T-helper 22 cell (primary cell): ENCODE data around the gene MECP2.
A peak's percentile ranks its signal among the peaks of the same experiment; 100 is the strongest.

Experiments
- DNase-seq: peaks from one replicate; pipeline ENCODE4 v3.0.0-alpha.2; 2020; ENCODE audit warnings: low read depth

The MECP2 gene

DNA sequence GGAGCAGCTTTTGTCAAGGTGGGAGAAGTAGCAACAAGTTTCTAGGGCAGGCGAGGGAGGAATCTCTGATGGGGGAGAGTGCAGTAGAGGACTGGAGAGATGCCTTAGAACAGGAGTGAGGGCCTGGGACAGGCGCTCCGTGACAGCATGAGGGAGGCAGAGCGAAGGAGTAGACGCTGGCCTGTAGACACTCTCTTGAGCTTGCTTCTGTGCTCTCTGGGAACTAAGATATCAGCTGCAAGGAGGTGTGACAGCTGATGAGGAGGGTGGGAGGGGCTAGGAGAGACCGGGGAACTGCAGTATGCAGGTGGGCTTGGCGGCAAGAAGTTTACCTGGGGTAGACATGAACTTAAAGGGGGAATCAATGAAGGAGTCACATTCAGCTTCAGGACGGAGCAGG lies 35.7 kb downstream of the MECP2 start:
- DNase-seq, result no peak

GRCh38 chrX:154059729-154060245 lies 37.7 kb downstream of the MECP2 start:
- DNase-seq, result no peak

DNA sequence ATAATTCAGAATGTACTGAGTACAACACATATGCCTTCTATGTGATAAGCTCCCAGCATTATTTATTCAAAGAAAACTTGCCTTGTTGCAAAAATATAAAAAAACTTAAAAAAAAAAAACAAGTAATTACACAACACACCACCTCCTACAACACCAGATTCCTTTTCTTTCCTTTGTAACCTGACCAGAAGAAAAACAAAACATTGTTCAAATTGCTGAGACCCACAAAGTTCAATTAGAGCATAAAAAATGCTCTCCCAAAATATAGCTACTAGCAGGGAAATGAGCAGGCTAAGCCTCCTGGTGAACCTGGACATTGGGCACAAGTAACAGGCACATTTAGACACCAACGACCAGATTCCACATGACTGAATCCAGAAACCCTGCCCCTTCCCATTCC lies 38.3 kb downstream of the MECP2 start:
- DNase-seq, result no peak

DNA sequence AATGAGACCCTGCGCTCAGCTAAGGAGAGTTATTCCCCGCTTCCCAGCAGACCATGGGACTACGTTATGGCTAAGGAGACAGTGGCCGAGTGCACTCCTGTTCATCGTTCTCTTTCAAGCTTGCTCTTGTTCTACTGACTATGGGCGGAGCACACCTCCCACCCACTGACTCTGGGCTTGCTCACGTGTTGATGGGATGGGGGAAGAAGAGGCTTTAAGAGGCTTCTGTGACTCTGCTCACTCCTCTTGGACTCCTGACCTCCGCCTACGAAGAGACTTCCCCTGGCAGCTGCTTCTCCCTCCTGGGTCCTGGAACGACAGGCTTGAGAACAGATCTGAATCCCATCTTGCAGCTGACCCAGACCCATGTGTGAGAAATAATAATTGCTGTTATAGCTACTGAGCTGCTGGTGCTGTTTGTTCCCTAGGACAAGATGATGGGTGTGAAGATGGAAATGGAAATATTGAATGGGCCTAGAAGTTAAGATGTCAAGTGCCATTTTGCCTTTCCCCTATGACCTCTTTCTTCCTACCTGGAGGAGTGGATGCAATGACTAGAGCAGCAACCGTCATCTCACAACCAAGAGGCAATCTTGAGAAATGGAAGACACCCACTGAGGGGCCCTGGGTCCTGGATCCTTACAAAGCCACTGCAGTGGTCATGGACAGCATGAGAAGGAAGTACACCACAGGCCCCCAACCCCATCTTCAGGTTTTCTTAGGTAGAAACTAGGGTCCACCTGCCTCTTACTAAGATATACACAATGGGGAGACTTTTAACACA lies 39.1 kb downstream of the MECP2 start:
- DNase-seq, result no peak

- no peak for DNase-seq
These were observed 39.7 kb downstream of the MECP2 start for GRCh38 chrX:154057791-154058190.

- DNase-seq, result no peak
These were observed 40.7 kb downstream of the MECP2 start for GRCh38 chrX:154056770-154057241.

DNA sequence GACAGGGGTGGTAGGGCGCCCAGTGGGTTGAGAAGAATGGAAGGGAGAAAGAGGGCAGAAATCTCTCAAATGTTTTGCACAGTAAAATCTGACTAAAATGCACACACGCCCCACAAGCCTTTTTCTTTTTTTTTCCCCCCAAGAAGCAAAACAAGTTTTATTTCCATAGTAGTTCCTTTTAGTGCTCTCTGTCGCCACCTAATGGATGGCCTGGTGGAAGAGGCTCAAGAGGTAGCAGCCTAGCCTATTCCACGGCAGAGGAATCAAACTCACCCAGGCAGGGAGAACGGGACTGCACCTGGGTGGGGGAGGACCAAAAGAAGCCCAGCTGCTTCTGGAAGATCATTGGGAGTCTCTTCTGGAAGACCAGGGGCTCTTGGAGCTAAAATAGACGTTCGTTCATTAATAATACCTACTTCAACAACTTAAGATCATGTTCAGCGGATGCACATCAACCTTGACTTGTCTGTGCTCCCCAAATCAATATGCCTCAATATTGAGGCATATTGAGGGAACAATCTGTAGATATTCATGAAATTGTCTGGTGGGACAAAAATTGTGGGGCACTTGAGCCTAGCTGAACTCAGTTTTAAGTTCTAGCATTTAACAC lies 46.2 kb downstream of the MECP2 start:
- DNase-seq, result peak; percentile 25

DNA sequence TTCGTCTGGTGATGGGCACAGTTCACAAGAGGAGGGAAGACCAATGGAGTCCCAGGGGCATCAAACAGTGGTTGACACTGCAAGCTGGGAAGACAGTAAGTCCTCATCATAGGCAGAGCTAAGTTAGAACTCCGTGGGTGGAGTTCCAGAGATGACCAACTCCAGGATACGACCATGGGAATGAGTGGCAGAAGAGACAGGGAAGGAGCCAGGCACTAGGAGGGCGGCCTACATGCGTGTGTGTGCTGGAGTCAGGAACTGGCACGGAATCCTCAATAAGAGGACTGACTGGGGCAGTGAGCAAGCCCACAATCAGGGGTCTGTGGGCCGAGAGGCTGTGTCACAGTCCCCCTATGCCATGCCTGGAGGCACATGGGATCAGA lies 47.4 kb downstream of the MECP2 start:
- no peak for DNase-seq

DNA sequence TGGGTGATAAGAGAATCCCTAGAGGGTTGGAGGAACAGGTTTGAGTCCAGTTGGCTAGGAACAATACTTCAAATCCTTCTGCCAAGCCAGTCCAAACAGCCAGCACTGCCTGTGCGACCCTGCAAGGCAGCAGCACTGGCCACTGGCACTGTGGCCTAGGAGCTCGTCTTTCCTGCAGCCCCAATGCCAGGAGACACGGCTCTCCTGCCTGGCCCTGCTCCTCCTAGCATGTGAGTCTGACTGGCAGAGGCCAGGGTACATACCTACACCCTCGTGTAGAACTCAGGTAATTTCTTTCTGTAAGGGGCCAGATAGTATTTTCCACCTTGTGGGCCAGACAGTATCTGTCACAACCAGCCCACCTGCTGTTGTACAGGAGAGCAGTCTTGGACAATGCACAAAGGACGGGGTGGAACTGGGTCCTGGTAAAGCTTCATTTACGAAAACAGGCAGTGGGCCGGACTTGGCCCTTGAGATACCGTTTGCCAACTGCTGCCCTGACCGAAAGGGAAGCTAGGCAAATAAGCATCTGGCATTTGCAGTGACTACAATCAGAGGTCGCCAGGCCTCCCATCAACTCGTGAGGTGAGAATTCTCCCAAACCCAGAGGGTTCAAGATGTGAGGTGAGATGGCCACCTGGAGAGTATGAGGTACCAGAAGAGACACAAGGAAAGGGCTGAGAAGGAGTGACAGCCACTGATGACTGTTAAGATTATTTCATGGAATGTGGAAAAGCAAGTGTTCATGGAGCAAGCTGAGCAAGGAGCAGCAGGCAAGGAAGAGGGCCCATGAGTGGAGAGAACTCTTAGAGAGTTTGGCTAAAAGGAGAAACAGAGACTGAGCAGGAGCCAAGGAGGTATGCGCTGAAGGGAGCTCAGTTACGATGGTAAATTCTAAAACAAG lies 48.1 kb downstream of the MECP2 start:
- no peak for DNase-seq

GRCh38 chrX:154048398-154048797 lies 49.1 kb downstream of the MECP2 start:
- DNase-seq, result no peak

DNA sequence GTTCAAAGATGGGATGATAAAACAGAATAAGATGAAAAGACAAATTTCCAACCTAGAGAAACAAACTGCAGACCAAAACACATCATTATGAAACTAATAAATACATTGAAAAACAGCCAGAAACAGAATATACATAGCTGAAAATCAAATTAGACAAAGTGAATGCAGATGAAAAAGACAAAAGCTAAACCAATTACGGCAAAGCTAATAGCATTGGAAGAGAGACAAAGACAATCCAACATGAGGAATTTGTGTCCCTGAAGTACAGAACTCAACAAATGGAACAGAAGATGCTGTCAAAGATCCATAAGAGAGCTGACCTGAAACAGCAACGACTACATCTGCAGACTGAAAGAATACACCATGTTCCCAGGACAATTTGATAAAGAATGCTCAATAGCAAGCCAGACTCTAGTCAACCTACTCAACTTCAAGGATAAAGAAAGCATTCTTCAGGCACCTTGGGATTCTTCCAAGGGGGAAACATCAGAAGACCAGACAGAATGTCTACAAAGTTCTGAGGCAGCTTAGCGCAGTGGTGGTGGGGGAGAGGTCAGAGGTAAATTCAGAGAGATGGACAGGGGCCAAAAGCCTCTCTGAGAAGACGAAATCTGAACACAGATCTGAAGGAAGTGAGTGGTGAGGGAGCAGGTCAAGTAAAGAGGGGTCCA lies 50.4 kb downstream of the MECP2 start:
- DNase-seq, result no peak

DNA sequence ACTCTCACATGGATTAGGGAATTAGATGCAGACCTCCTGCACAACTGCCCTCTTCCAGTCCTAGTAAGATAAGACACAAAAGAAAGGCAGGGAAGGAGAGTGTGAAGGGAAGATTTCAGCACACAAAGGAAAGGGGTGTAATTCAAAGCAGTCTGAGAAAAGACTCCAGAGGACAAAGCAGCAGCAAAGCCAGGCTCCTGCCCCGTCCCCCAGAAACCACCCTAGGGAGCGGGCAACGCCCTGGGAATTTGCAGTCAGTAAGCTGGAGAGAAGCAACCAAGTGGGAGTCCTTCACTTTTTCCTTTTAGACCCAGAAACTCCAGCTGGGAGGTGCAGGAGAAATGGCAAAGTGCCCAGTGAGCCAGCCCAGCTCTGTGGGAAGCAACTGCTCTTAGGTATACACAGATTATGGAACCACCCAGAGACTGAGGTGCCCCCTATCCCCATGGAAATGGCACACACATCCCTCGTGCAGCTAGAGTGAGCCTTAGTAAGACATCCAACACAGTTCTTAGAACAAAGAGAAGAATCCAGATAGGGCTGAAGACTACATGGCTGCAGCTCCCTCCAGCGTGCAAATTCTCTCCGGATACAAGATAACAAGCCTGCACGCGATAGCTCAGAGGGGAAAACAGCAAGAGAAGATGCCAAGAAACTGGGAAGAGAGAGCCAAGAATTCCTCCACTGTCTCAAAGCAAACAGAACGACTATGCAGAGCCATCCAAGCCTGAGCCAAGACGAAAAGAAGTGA lies 51.3 kb downstream of the MECP2 start:
- DNase-seq, result no peak

DNA sequence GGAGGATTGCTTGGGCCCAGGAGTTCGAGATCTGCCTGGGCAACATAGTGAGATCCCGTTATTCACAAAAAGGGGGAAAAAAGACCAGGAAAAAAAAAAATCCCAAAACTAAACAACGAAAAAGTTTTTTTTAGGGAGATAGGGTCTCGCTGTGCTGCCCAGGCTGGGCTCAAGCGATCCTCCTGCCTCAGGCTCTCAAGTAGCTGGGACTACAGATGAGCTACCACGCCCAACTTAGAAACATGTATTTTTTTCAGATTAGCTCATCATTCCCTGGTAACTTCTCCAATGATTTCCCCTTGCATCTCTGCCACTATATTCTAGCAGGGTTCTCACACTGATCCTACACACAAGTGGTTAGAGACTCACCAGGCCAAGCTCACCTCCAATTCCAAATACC lies 53.4 kb downstream of the MECP2 start:
- no peak for DNase-seq

DNA sequence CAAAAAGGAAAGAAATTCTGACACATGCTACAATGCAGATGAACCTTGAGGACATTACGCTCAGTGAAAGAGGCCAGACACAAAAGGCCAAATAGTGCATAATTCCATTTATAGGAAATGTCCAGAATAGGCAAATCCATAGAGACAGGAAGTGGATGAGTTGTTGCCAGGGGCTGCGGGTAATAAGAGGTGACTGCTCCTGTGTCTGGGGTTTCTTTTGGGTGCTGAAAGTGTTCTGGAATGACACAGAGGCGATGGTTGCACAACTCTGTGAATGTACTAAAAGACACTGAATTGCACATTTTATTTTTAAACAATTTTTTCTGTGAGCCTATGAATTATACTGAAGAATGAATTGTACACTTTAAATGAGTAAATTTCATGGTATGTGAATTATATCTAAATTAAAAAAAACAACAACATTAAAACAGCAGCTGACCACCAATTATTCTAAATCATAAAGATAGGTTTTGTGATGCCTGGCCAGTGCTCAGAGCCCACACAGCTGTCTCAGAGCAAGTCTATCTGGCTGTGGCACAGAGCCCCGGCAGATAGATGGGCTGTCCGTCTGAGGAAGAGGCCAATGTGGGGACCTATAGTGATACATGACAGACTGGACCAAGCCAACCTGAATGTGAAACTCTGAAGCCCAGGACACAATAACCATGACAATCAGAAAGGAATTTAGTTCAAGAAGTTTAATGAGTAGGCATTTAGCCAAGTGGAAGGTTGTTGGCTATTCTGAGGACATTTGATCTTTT lies 54.3 kb downstream of the MECP2 start:
- no peak for DNase-seq

DNA sequence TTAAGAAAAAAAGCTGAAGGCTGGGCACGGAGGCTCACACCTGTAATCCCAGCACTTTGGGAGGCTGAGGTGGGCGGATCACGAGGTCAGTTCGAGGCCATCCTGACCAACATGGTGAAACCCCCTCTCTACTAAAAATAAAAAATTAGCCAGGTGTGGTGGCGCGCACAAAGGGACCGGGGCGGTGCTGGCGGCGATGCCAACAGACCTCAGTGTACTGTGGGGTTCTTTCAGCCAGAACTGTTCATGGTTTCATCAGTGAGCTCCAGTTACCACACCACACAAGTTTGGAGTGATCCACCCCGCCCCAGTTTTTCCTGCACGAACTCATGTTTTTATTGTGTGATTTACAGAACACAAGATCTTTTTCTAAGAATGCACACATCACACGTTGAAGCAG lies 56.7 kb downstream of the MECP2 start:
- no peak for DNase-seq

GRCh38 chrX:154040307-154040756 lies 57.2 kb downstream of the MECP2 start:
- no peak for DNase-seq

- no peak for DNase-seq
These were observed 57.9 kb downstream of the MECP2 start for GRCh38 chrX:154039577-154039976.

- no peak for DNase-seq
These were observed 58.9 kb downstream of the MECP2 start for GRCh38 chrX:154038656-154039055.

GRCh38 chrX:154037754-154038153 lies 59.8 kb downstream of the MECP2 start:
- no peak for DNase-seq

DNA sequence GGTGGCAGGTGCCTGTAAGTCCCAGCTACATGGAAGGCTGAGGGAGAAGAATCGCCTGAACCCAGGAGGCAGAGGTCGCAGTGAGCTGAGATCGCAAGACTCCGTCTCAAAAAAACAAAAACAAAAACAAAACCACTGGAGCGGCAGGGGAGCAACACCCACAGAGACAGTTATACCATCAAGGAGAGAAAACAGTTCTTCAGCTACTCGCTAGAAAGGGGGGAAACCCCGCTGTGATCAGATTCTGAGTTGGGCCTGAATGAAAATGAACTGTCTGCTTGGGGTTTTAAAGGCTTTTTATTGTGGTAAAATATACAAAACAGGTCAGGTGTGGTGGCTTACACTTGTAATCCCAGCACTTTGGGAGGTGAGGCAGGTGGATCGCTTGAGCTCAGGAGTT lies 61.0 kb downstream of the MECP2 start:
- no peak for DNase-seq
